ENCODE data around the gene LYAR. TPM values are rescaled to one million over a fixed set of nuclear protein-coding genes. Genes with fewer than 3 reads are reported as not detected.

The LYAR gene
- total RNA-seq, 1 donor from 2014 or later: 12.7 TPM

- no peak for ATAC-seq
- no peak for DNase-seq (ENCODE audit: low spot score)
- intact Hi-C loops (cut with DNase I): no loop called here
These were observed 62.2 kb downstream of the LYAR start for GRCh38 chr4:4227510-4228355.

GRCh38 chr4:4226606-4227438 lies 63.1 kb downstream of the LYAR start, which contains the start of gene OTOP1:
OTOP1 (minus strand) TSS chr4:4226929; CDS start chr4:4226864, 65 bp downstream.
- intact Hi-C loops (cut with DNase I): no loop called here
- DNase-seq (ENCODE audit: low spot score) (no peak), ATAC-seq (no peak)

GRCh38 chr4:4225915-4226605 lies 63.9 kb downstream of the LYAR start:
- DNase-seq (ENCODE audit: low spot score) (no peak), ATAC-seq (no peak)
- intact Hi-C loops (cut with DNase I): no loop called here

Other genes with a start within 250 kb of the LYAR start
- not detected for gene OTOP1, start 63.2 kb downstream of the LYAR start, total RNA-seq
- gene TMEM128, start 41.9 kb downstream of the LYAR start, total RNA-seq: 21.1 TPM
- 12.3 TPM for gene ZBTB49, start 97 bp upstream of the LYAR start, total RNA-seq
- gene NSG1, start 96.9 kb upstream of the LYAR start, total RNA-seq: 12.2 TPM